OCI-LY3 (cell line): ENCODE measurements around the gene ARHGEF4.

Experiments
- CTCF ChIP-seq: fragments of 200-600, 300-600 bp; sonication (generic); IDR thresholded peaks from 2 replicates; pipeline ENCODE4 v1.5.1; 2014; ENCODE audit warnings: antibody characterized with exemption, low read length, low read depth
- EZH2phosphoT487 ChIP-seq: fragments of 200-600 bp; shearing (Covaris generic); IDR thresholded peaks from 2 replicates; pipeline ENCODE4 v1.6.1; 2018; ENCODE audit warnings: antibody characterized with exemption, mixed run types, low read depth

- TF ChIP-seq CTCF (no peak), EZH2phosphoT487 (no peak)
Observed at GRCh38 chr2:131067465-131068125, 230.9 kb downstream of the ARHGEF4 start.
